T-helper 1 cell treated with Interleukin-12 subunit alpha and Interleukin-12 subunit beta and Interleukin-4 antibody, amounts not matched to agents 30 ng/mL and 1 ng/mL, for 36 hours (primary cell): Measurements from ENCODE around the gene ARHGAP9. TPM values are rescaled to one million over a fixed set of nuclear protein-coding genes. Genes with fewer than 3 reads are reported as not detected.
"Not testable (repeated sequence)": the region's sequence is repeated elsewhere in the genome, so short reads cannot be mapped to it uniquely, and the experiment has no call there.

ENCODE experiments used
- intact Hi-C: fragments of 100-400 bp; cut with micrococcal nuclease; formaldehyde crosslinking; loops from one replicate; pipeline ENCODE4 v1.15.1; 2024
- total RNA-seq: library from RNA; stranded (reverse); gene quantifications from 2 replicates; pipeline ENCODE4 v1.2.3, GENCODE V29; 2022

The ARHGAP9 gene
- total RNA-seq, 1 donor from 2014 or later = 190 TPM

DNA sequence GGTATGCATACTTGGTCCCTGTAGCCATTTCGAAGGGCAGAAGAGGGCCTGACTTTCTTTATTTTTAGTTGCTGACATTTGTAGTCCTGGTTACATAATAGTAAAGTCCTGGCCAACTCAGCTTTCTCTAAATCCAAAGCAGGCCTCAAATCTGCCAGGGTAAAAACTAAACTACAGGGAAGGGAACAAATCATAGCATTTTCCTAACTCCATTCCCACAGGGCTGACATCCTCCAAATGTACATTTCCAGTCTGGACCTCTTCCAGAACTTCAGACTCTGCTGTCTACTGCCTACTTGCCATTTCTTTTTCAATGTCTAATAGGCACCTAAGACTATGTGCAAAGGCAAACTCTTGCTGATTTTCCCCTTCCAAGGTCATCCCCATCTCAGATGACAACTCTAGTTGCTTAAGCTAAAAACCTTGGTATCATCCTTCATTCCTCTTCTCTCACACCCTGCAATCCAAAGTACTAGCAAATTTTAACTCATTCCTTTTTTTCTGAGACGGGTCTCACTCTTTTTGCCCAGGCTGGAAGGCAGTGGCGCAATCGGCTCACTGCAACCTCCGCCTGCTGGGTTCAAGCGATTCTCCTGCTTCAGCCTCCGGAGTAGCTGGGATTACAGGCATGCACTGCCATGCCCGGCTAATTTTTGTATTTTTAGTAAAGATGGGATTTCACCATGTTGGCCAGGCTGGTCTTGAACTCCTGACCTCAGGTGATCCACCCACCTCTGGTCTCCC, 38.7 kb upstream of the ARHGAP9 start:
- intact Hi-C loops = no loop called here

DNA sequence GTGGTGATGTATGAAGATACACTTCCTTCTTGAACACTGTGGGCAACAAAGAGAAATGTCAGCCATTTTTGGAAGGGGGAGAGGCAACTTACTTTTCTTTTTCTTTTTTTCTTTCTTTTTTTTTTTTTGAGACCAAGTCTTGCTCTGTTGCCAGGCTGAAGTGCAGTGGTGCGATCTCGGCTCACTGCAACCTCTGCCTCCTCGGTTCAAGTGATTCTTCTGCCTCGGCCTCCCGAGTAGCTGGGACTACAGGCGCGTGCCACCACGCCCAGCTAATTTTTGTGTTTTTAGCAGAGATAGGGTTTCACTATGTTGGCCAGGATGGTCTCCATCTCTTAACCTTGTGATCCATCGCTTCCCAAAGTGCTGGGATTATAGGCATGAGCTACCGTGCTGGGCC, 38.1 kb upstream of the ARHGAP9 start:
- intact Hi-C loops = not testable (repeated sequence)

DNA sequence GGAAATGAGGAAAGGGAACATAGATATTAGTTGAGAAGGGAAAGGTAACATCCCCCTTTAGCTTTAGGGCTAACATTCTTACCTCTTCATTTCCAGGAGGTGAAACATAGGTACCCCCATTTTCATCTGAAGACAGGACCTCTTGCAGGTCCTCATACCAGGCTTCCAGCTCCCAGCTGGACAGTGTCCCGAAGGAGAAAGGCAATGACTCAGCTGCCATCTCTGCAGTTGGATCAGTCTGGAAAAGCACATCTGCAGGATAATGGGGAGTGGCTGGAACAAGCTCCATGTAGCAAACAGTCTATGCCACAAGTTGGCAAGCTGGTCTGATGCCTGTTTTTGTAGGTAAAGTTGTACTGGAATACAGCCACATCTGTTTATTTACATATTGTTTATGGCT, 37.5 kb upstream of the ARHGAP9 start:
- intact Hi-C loops = no loop called here

DNA sequence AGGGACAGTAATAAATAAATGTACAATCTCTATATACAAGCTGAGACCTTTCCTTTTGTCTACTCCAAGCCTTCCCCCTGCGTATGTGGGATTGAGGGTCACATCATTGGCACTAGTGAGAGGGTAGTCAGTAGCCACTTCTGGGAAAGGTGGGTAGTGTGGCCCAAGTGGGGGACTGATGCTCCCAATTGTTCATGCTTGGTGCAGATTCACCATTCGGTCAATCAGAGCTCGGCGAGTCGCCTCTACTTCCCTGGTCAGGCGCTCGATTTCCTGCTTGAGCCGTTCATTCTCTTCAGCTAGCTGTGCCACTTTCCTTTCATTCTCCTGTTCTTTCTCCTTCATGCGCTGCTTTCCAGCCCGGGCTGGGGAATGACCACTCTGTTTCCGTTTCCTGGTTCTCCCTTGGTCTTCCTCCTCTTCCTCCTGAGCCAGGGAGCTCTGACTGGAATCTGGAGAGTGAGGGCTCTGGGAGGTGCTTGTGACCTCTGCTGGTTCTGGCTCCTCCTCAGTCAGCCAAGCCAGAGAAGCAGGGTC, 37.0 kb upstream of the ARHGAP9 start:
- intact Hi-C loops = no loop called here

DNA sequence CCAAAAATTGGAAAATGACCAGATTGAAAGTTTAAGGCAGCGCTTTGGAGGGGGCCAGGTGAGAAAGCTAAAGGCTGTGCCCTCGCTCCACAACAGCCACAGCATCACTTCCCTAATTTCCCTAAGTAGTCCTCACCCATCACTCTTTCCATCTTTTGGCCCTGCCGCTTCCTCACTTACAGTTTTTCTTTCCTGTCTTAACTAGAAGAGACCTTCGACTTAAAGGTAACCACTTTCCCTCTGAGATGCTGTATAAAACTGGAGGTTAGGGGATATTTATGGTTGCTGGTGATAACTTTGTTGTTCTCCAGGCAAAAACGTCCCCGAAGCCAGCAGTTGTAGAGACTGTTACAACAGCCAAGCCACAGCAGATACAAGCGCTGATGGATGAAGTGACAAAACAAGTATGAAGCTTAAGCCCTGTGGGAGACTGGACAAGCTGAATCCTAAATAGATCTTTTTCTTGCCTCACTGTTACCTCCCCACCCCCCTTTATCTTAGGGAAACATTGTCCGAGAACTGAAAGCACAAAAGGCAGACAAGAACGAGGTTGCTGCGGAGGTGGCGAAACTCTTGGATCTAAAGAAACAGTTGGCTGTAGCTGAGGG, 36.4 kb upstream of the ARHGAP9 start:
- intact Hi-C loops = no loop called here

DNA sequence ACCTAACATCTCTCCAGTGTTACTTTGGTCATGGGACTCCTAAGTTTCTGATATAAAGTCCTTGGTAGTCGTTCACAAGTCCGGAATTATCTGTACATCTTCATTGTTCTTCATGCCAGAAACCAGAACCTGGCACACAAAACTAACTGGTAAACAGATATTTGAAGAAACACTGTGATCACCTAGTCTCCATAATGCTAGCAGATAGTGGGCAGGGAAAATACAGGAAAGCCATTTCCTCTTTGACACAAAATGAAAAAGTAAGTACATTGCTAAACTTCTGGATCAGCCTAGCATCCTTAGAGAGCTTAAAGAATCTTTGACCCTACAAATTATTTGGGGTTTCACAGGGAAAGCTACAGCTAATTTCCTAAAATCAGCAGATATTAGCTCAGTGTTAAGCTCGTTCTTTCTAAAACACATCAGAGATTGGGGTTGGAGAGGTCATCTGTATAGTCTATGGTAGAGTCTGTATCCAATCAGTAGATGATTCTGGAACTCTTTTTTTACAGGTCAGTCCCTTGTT, 35.8 kb upstream of the ARHGAP9 start:
- intact Hi-C loops = no loop called here

DNA sequence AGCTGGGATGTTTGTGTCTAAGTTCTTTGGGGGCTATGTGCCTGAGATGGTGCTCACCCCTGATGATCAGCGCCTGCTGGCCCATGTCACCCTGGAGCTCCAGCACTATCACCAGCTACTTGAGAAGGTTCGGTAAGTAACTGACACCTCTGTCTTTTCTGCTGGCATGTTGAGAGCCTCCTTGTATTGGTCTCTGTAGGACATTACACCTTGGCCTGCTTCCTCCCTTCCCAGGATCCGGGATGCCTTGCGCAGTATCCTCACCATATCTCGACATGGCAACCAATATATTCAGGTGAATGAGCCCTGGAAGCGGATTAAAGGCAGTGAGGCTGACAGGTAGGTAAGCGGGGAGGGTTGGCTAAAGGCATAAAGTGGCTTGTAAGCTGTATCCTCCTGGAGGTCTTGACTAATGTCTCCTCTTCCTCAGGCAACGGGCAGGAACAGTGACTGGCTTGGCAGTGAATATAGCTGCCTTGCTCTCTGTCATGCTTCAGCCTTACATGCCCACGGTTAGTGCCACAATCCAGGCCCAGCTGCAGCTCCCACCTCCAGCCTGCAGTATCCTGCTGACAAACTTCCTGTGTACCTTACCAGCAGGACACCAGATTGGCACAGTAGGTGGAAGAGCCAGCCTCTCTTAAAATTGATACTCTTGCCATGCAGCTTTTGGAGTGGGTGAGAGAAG, 35.2 kb upstream of the ARHGAP9 start:
- intact Hi-C loops = no loop called here

DNA sequence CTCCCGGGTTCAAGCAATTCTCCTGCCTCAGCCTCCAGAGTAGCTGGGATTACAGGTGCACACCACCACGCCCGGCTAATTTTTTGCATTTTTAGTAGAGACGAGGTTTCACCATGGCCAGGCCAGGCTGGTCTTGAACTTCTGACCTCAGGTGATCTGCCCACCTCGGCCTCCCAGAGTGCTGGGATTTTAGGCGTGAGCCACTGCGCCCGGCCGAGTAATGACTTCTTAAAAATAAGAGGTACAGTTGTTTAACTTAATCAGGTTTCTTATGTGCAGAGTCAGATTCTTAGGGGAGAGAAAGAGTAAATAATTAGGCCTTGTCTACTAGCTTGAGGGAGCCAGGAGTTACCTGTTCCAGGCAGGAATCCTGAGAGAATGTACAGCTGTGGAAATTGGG, 34.6 kb upstream of the ARHGAP9 start:
- intact Hi-C loops = not testable (repeated sequence)

DNA sequence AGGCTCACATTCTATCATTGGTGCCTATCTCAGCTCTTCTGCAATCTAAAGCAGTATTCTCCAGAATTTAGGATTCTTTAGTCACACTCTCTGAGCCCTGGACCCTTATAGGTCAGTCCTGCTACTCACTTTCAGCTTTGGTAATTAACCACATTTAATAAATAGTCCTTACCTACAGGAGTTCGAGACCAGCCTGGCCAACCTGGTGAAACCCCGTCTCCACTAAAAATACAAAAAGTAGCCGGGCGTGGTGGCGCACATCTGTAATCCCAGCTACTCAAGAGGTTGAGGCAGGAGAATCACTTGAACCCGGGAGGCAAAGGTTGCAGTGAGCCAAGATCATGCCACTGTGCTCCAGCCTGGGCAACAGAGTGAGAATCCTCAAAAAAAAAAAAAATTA, 34.0 kb upstream of the ARHGAP9 start:
- intact Hi-C loops = not testable (repeated sequence)

DNA sequence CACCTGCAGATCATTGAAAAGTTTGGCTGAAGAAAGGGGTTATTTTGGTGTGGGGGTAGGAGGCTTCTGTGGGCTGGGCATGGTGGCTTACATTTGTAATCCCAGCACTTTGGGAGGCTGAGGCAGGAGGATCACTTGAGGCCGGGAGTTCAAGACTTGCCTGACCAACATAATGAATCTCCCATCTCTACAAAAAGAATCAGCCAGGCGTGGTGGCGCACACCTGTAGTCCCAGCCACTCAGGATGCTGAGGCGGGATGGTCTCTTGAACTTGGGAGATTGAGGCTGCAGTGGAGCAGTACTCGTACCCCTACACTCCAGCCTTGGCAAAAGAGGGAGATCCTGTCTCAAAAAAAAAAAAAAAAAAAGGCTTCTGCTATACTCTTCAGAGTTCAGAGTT, 33.6 kb upstream of the ARHGAP9 start:
- intact Hi-C loops = no loop called here

DNA sequence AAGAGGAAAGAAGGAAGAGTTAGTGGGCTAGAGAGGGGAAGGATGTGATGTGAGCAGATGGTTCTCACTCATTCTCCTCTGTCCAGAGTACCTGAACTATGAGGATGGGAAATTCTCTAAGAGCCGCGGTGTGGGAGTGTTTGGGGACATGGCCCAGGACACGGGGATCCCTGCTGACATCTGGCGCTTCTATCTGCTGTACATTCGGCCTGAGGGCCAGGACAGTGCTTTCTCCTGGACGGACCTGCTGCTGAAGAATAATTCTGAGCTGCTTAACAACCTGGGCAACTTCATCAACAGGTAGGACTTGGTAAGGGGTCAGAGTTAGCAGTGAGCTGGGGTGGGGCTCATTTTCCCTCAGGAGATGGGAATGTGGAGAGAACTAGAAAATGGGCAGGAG, 33.0 kb upstream of the ARHGAP9 start:
- intact Hi-C loops = no loop called here

DNA sequence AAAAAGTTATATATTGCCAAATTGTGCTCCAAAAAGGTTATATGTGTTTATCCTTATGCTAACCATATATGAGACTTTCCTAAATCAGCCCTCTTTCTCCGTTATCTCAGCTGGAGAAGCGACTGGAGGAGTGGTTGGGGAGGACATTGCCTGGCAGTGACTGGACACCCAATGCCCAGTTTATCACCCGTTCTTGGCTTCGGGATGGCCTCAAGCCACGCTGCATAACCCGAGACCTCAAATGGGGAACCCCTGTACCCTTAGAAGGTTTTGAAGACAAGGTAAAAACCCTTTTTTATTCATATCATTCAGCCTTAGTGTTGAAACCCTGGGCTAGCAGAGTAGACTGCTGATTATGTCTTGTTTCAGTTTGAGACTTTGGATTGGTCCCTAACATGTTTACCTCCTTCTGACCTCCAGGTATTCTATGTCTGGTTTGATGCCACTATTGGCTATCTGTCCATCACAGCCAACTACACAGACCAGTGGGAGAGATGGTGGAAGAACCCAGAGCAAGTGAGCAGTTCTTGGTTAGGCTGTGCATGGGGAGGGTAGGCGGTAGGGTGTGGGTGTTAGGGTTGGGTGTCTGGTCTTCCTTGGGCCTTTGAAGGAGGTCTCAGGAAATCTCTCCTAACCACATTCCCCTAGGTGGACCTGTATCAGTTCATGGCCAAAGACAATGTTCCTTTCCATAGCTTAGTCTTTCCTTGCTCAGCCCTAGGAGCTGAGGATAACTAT, 32.1 kb upstream of the ARHGAP9 start:
- intact Hi-C loops = no loop called here

DNA sequence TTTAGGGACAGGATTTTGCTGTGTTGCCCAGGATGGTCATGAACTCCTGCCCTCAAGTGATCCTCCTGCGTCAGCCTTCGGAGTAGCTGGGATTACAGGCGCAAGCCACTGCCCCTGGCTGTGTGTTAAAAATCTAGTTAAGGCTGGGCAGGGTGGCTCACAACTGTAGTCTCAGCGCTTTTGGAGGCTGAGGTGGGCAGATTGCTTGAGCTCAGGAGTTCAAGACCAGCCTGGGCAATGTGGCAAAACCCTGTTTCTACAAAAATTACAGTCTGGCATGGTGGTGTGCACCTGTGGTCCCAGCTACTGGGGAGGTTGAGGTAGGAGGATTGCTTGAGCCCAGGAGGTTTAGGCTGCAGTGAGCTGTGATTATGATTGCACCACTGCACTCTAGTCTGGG, 31.5 kb upstream of the ARHGAP9 start:
- intact Hi-C loops = no loop called here

DNA sequence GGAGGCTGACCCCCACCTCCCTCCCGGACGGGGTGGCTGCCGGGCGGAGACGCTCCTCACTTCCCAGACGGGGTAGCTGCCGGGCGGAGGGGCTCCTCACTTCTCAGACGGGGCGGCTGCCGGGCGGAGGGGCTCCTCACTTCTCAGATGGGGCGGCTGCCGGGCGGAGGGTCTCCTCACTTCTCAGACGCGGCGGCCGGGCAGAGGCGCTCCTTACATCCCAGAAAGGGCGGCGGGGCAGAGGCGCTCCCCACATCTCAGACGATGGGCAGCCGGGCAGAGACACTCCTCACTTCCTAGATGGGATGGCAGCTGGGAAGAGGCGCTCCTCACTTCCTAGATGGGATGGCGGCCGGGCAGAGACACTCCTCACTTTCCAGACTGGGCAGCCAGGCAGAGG, 28.1 kb upstream of the ARHGAP9 start:
- intact Hi-C loops = not testable (repeated sequence)

DNA sequence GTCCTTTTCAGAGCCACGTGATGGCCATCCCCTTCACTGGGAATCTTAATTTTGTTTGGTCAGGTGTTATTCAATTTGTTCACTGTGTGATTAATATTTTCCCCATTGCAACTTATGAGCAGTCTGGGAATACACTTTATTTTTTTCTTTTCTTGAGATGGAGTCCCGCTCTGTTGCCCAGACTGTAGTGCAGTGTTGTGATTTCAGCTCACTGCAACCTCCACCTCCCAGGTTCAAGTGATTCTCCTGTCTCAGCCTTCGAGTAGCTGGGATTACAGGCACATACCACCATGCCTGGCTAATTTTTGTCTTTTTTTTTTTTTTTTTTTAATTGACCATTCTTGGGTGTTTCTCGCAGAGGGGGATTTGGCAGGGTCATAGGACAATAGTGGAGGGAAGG, 26.9 kb upstream of the ARHGAP9 start:
- intact Hi-C loops = not testable (repeated sequence)

DNA sequence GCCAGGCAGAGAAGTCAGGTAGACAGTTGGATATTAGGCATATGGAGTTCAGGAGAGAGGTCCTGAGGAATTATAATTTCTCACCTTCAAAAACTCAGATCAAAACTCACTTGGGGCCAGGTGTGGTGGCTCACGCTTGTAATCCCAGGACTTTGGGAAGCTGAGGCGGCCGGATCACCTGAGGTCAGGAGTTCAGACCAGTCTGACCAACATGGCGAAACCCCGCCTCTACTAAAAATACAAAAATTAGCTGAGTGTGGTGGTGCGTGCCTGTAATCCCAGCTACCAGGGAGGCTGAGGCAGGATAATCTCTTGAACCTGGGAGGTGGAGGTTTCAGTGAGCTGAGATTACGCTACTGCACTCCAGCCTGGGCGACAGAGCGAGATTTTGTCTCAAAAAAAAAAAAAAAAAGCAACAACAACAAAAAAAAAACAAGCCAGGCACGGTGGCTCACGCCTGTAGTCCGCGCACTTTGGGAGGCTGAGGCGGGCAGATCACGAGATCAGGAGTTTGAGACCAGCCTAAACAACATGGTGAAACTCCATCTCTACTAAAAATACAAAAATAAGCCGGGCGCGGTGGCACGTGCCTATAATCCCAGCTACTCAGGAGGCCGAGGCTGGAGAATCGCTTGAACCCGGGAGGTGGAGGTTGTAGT, 22.8 kb upstream of the ARHGAP9 start:
- intact Hi-C loops = not testable (repeated sequence)

DNA sequence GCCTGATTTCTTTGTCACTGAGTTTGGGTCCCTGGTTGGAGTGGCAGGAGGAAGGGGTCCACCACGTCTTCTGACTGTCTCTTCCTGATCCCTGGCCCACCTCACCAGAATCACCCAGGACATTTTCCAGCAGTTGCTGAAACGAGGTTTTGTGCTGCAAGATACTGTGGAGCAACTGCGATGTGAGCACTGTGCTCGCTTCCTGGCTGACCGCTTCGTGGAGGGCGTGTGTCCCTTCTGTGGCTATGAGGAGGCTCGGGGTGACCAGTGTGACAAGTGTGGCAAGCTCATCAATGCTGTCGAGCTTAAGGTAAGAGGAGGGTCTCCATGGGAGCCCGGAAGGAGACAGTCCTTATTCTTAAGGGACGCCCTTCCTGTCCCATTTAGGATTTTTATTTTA, 20.5 kb upstream of the ARHGAP9 start:
- intact Hi-C loops = no loop called here

DNA sequence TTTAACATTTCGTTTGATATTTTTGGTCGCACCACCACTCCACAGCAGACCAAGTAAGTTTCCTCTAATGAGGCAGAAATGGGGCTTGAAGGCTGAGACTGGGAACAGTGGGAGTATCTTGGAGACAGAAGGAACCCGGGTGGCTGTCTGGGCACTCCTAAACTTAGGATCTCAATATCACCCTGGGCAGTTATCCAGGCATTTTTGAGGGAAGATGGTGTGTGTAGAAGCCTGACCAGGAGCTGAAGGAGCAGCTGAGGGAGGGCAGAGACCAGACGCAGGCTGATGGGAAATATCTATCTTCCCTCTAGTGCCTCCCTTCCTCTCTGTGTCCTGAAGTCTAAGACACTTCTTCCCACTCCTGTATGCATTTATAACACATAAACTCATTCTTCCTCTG, 18.9 kb upstream of the ARHGAP9 start:
- intact Hi-C loops = no loop called here

DNA sequence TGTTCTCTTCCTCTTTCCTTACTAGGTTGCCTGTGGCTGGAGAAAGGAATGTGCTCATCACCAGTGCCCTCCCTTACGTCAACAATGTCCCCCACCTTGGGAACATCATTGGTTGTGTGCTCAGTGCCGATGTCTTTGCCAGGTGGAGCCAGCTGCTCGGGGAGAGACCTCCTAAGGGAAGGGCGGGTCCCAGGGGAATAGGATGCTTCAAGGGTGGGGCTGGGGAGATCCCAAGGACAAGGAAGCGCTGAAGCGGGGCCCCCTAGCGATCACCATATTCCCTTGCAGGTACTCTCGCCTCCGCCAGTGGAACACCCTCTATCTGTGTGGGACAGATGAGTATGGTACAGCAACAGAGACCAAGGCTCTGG, 18.5 kb upstream of the ARHGAP9 start:
- intact Hi-C loops = no loop called here

DNA sequence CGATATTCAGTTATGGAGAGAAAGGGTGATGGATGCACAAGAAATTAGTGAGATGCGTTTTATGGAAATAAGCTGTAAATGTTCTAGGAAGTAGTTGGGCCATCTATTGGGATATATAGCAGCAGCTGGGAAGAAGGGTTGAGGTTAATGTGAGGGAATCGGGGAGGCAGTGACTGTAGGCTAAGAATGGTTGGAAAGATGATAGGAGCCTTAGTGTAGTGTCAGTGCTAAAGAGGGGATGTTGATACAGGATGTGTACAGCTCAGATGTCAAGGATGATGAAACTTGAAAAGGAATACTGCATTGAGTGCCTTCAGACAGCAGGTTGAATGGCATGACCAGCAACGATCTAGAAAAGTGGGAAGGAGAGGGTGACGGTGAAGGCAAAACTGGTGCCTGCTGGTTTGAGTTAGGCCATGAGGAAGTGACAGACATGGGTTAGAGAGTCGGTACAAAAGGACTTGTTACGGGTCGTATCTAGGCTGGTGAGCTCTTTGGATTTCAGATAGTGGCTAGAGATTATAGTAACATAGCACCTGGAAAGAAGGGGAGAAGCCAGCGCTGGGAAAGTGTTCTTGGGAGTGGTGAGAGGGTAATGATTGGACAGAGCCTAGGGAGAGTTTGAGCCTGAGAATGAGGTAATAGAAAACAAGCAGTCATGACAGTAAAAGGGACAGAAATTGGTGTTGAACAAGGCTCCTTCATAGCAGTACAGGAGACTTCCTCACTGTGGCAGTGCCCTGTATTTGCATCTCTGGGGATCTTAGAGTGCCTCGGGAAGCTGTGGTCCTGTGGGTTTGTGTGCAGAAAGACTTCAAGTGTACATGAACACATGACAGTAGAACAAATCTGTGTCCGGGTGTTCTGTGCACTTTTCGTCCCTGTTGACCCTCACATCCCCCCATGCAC, 17.8 kb upstream of the ARHGAP9 start:
- intact Hi-C loops = no loop called here
